HepG2 (cell line): ENCODE measurements around the gene MEIOC. TPM values are rescaled to one million over a fixed set of nuclear protein-coding genes. Genes with fewer than 3 reads are reported as not detected.

ENCODE experiments used
- ATAC-seq: fragments of 200-7000 bp; cut with Tn5 transposase; 3 replicates; pipeline ENCODE4 v1.9.1; 2020; ENCODE audit warnings: mild to moderate bottlenecking, moderate library complexity
- BruUV-seq: library from RNA; stranded (reverse); fragments of 400-500 nt; replicated peaks from 2 replicates; lab custom pipeline; 2021; lab: Mats Ljungman, UMichigan
- CTCF ChIA-PET: fragments of 300-600 bp; formaldehyde crosslinking; extraction: SDS; loops from one replicate; lab custom pipeline; 2021; ENCODE audit warnings: low total read pairs, inconsistent platforms, low intra/inter-chr PET ratio; lab: Yijun Ruan, JAX
- POLR2A ChIA-PET: fragments of 350-600 bp; sonication (Branson Sonifier 250); formaldehyde crosslinking; loops from one replicate; lab custom pipeline; 2020; ENCODE audit warnings: antibody characterized with exemption, inconsistent platforms; lab: Yijun Ruan, JAX
- DNase-seq: peaks from one replicate; pipeline ENCODE4 v3.0.0-alpha.2; 2015; ENCODE audit warnings: low spot score
- FAIRE-seq: peaks from 3 replicates; lab custom pipeline; 2011; peaks lifted over from hg19 to GRCh38; lab: Jason Lieb, UNC
- H2AFZ ChIP-seq: one replicate; pipeline ENCODE4 v1.6.1; 2011; ENCODE audit warnings: low read length, inconsistent platforms
- H3K27ac ChIP-seq: fragments of 300-600 bp; 3 replicates; pipeline ENCODE4 v1.8.0; 2011; ENCODE audit warnings: mixed run types, mild to moderate bottlenecking, mixed read lengths, low read length, inconsistent platforms; ENCODE audit not compliant: insufficient read depth; ENCODE audit errors: extremely low read length
- H3K27me3 ChIP-seq, 2 experiments: fragments of 200-600 bp in 1 of 2; 2 replicates in 1 of 2; 3 replicates in 1 of 2; pipeline versions ENCODE4 v1.6.0 to v1.8.0; 2011; ENCODE audit warnings: low read length in 2 of 2, mild to moderate bottlenecking in 2 of 2, moderate library complexity in 2 of 2, inconsistent platforms in 1 of 2; ENCODE audit not compliant: insufficient read depth in 2 of 2, control insufficient read depth in 1 of 2
- H3K36me3 ChIP-seq, 2 experiments: fragments of 200-600 bp in 1 of 2; replicated peaks in 1 of 2; 2 replicates in 1 of 2; 3 replicates in 1 of 2; pipeline versions ENCODE4 v1.5.1 to v1.8.0; 2011; ENCODE audit warnings: low read length in 2 of 2, inconsistent platforms in 1 of 2; ENCODE audit not compliant: insufficient read depth in 2 of 2, control insufficient read depth in 1 of 2
- H3K4me1 ChIP-seq: 2 replicates; pipeline ENCODE4 v1.5.1; 2012; ENCODE audit warnings: low read length, inconsistent platforms; ENCODE audit not compliant: insufficient read depth
- H3K4me2 ChIP-seq: 2 replicates; pipeline ENCODE4 v1.6.0; 2011; ENCODE audit warnings: low read depth, low read length, inconsistent platforms
- H3K4me3 ChIP-seq, 3 experiments: fragments of 200-600 bp in 1 of 3; sonication (generic), shearing (Covaris generic) in 1 of 3; replicated peaks in 1 of 3; 2 replicates each; pipeline ENCODE4 v1.5.1; 2011 to 2016; ENCODE audit warnings: low read length in 3 of 3, inconsistent platforms in 2 of 3, low read depth in 2 of 3, mild to moderate bottlenecking in 2 of 3, control low read depth in 1 of 3, mixed read lengths in 1 of 3; ENCODE audit not compliant: insufficient read depth in 1 of 3
- H3K79me2 ChIP-seq: one replicate; pipeline ENCODE4 v1.6.1; 2011; ENCODE audit warnings: low read length, inconsistent platforms; ENCODE audit not compliant: insufficient read depth
- H3K9ac ChIP-seq: 2 replicates; pipeline ENCODE4 v1.6.0; 2011; ENCODE audit warnings: mild to moderate bottlenecking, low read depth, low read length, inconsistent platforms; ENCODE audit not compliant: insufficient read depth
- H3K9me3 ChIP-seq: 2 replicates; pipeline ENCODE4 v1.5.1; 2012; ENCODE audit warnings: mild to moderate bottlenecking, low read length
- H4K20me1 ChIP-seq: 2 replicates; pipeline ENCODE4 v1.6.0; 2011; ENCODE audit warnings: inconsistent platforms, mild to moderate bottlenecking, low read length, moderate library complexity; ENCODE audit not compliant: insufficient read depth
- BCL6 ChIP-seq: IDR thresholded peaks from 2 replicates; pipeline ENCODE4 v1.6.1; 2016; ENCODE audit warnings: missing genetic modification reagents, missing compliant biosample characterization
- HES4 ChIP-seq: sonication (generic); formaldehyde crosslinking; IDR thresholded peaks from 2 replicates; pipeline ENCODE4 v1.9.0; 2021; ENCODE audit warnings: mild to moderate bottlenecking, missing genetic modification reagents, borderline replicate concordance
- HNRNPK ChIP-seq: fragments of 200-400 bp; formaldehyde crosslinking; IDR thresholded peaks from 2 replicates; pipeline ENCODE4 v1.6.1; 2018; ENCODE audit warnings: low read length, low read depth, moderate library complexity, mild to moderate bottlenecking; ENCODE audit not compliant: poor library complexity, severe bottlenecking
- KDM1A ChIP-seq: IDR thresholded peaks from 2 replicates; pipeline ENCODE4 v1.6.1; 2016; ENCODE audit warnings: missing compliant biosample characterization
- KDM6A ChIP-seq: IDR thresholded peaks from 2 replicates; pipeline ENCODE4 v1.6.1; 2016; ENCODE audit warnings: low read depth
- KLF16 ChIP-seq, 2 experiments: sonication (generic) in 1 of 2; formaldehyde crosslinking in 1 of 2; IDR thresholded peaks; 2 replicates each; pipeline versions ENCODE4 v1.6.1 to v1.8.0; 2016 to 2023; ENCODE audit warnings: missing genetic modification reagents in 2 of 2, missing compliant biosample characterization in 1 of 2
- NFIB ChIP-seq: sonication (generic); formaldehyde crosslinking; IDR thresholded peaks from 2 replicates; pipeline ENCODE4 v1.9.0; 2021; ENCODE audit warnings: missing genetic modification reagents, mild to moderate bottlenecking, borderline replicate concordance
- STAT5B ChIP-seq: sonication (generic); formaldehyde crosslinking; IDR thresholded peaks from 2 replicates; pipeline ENCODE4 v1.4.0; 2020; ENCODE audit warnings: missing genetic modification reagents
- U2AF1 ChIP-seq: fragments of 200-400 bp; formaldehyde crosslinking; optimal IDR thresholded peaks from 2 replicates; pipeline ENCODE3; 2017; ENCODE audit warnings: mild to moderate bottlenecking, low read depth, low read length
- ZNF124 ChIP-seq: sonication (generic); formaldehyde crosslinking; IDR thresholded peaks from 2 replicates; pipeline ENCODE4 v1.4.0; 2020; ENCODE audit warnings: missing genetic modification reagents
- ZNF17 ChIP-seq: sonication (generic); formaldehyde crosslinking; IDR thresholded peaks from 2 replicates; pipeline ENCODE4 v1.5.0; 2020; ENCODE audit warnings: mild to moderate bottlenecking, missing genetic modification reagents
- ZNF234 ChIP-seq: sonication (generic); formaldehyde crosslinking; conservative IDR thresholded peaks from 2 replicates; pipeline ENCODE4 v1.5.1; 2020; ENCODE audit warnings: mild to moderate bottlenecking, missing genetic modification reagents
- ZNF530 ChIP-seq: sonication (generic); formaldehyde crosslinking; IDR thresholded peaks from 2 replicates; pipeline ENCODE4 v1.5.0; 2020; ENCODE audit warnings: low read depth, mild to moderate bottlenecking, missing genetic modification reagents
- ZNF724P ChIP-seq: sonication (generic); formaldehyde crosslinking; IDR thresholded peaks from 2 replicates; pipeline ENCODE4 v1.8.0; 2022; ENCODE audit warnings: missing genetic modification reagents, borderline replicate concordance
- ZNF75D ChIP-seq: sonication (generic); formaldehyde crosslinking; IDR thresholded peaks from 2 replicates; pipeline ENCODE4 v1.8.1; 2023; ENCODE audit warnings: missing genetic modification reagents, mild to moderate bottlenecking, borderline replicate concordance
- ZSCAN20 ChIP-seq: sonication (generic); formaldehyde crosslinking; IDR thresholded peaks from 2 replicates; pipeline ENCODE4 v1.4.0; 2020; ENCODE audit warnings: missing genetic modification reagents, mild to moderate bottlenecking, borderline replicate concordance
- WGBS: methylation state at CpG from one replicate; pipeline ENCODE4 v1.1.6; 2017; ENCODE audit warnings: low lambda C conversion rate; 5-methylcytosine and 5-hydroxymethylcytosine counted together
- in situ Hi-C: cut with HindIII; loops from 2 replicates; pipeline ENCODE4 v1.10.0; 2017; ENCODE audit warnings: low pct_unique_long_range_greater_than_20kb; ENCODE audit not compliant: extremely low pct_ligation_motif_present
- intact Hi-C: fragments of 100-400 bp; cut with micrococcal nuclease; formaldehyde crosslinking; loops from one replicate; pipeline ENCODE4 v1.10.0; 2022; ENCODE audit not compliant: unreplicated experiment
- polyA plus RNA-seq, 8 experiments: library from polyadenylated mRNA; depleted of rRNA in 3 of 8; stranded (reverse) in 7 of 8; unstranded in 1 of 8; fragments of >200 nt; fragmentation: Illumina TruSeq in 4 of 8; extraction: Trizol in 4 of 8; gene quantifications; 2 replicates each; pipeline versions ENCODE4 v1.2.1 to v1.2.3, GENCODE V29; 2011 to 2016; ENCODE audit warnings: low read depth in 4 of 8, missing spikeins in 1 of 8, mixed read lengths in 1 of 8; ENCODE audit not compliant: insufficient read depth in 1 of 8
- total RNA-seq, 5 experiments: library from RNA; depleted of rRNA; stranded (reverse); fragments of >200 nt; fragmentation: Illumina TruSeq; extraction: Trizol; gene quantifications; 2 replicates each; pipeline ENCODE4 v1.2.3, GENCODE V29; 2016; ENCODE audit warnings: low read depth in 1 of 5
- TF ChIP-seq, protein P1 (sequence below): IDR thresholded peaks from 2 replicates; pipeline ENCODE4 v1.6.1; 2016; ENCODE audit warnings: mild to moderate bottlenecking, missing biosample characterization, missing genetic modification reagents
- TF ChIP-seq, protein P2 (sequence below): sonication (generic); formaldehyde crosslinking; IDR thresholded peaks from 2 replicates; pipeline ENCODE4 v1.5.1; 2020; ENCODE audit warnings: missing genetic modification reagents, mild to moderate bottlenecking, borderline replicate concordance
- TF ChIP-seq, protein P3 (sequence below), 2 experiments: fragments of 450-650 bp in 1 of 2; sonication (generic) in 1 of 2; formaldehyde crosslinking; IDR thresholded peaks; 2 replicates each; pipeline versions ENCODE4 v1.5.0 to v1.8.0; 2020 to 2022; ENCODE audit warnings: mild to moderate bottlenecking in 1 of 2, missing genetic modification reagents in 1 of 2

MEIOC gene
- total and polyA plus RNA-seq, 2 of the 13 experiments (the other 11 are each of a cell fraction or from before 2014, with no cell fraction given), result 0.04 to 0.15 TPM

DNA sequence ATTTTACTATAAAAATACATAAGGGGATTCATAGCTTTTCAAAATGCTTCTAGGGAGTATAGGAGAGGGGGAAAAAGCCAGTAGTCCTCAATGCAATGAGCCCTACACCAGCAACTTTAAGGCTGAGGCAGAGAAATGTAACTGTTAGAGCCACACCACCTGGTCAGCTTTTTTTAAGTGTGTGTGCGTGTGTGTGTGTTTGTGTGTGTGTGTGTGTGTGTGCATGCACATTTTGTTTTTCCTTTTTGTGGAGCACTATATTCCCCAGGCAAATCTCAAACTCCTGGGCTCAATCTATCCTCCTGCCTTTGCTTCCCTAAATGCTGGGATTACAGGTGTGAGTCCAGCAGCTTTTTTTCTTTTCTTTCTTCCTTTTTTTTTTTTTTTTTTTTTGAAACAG, 2.3 kb upstream of the MEIOC start (continued):
- TF ChIP-seq, protein P1, sequence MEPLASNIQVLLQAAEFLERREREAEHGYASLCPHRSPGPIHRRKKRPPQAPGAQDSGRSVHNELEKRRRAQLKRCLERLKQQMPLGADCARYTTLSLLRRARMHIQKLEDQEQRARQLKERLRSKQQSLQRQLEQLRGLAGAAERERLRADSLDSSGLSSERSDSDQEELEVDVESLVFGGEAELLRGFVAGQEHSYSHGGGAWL (CRISPR knock-in tag), result no peak
- no peak for TF ChIP-seq ZNF17 (CRISPR knock-in tag)
- TF ChIP-seq, all 625 proteins: peak for 0

DNA sequence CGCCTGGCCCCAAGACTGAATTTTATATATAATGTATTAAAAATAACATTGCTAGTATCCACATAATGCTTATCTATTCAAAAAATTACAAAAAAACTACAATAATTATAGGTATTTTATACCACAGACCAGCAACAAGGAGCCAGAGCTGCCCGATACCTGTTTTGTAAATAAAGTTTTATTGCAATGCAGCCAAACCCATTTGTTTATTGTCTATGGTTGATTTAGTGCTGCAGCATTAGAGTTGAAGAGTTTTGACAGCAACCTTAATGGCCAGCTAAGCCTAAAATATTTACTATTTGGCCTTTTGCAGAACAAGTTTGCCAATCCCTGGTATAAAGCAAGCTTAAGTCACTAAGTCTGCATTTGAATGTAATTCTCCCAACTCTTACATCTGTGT, 5.6 kb downstream of the MEIOC start:
- Histone ChIP-seq H3K27ac (no peak overlapping the region), H3K9me3 (no peaks in the 10 kb centered on the region), H3K9ac (no peak overlapping the region), H3K4me3 (no peak overlapping the region), H3K4me2 (no peak overlapping the region), H3K36me3 (no peaks in the 10 kb centered on the region), H3K4me1 (no peaks in the 10 kb centered on the region), H3K79me2 (no peaks in the 10 kb centered on the region), H3K27me3 (no peaks in the 10 kb centered on the region), H2AFZ (no peak overlapping the region), H4K20me1 (no peaks in the 10 kb centered on the region)
- in situ Hi-C loops (no loop called here), intact Hi-C loops (no loop called here)
- CTCF ChIA-PET, result no interaction called here
- no peak for DNase-seq
- ATAC-seq, result no peak
- TF ChIP-seq U2AF1 (no peak), KDM6A (CRISPR knock-in tag) (no peak), ZSCAN20 (no peak), STAT5B (CRISPR knock-in tag) (no peak), NFIB (CRISPR knock-in tag) (no peak), ZNF124 (CRISPR knock-in tag) (no peak), KLF16 (CRISPR knock-in tag; IDR thresholded peaks at IDR 0.05) (no peak), ZNF724P (CRISPR knock-in tag) (no peak), ZNF530 (no peak), HNRNPK (no peak), BCL6 (CRISPR knock-in tag) (no peak), KDM1A (no peak), HES4 (CRISPR knock-in tag) (no peak), ZNF75D (CRISPR knock-in tag) (no peak), ZNF234 (CRISPR knock-in tag) (no peak)
- TF ChIP-seq, protein P2, sequence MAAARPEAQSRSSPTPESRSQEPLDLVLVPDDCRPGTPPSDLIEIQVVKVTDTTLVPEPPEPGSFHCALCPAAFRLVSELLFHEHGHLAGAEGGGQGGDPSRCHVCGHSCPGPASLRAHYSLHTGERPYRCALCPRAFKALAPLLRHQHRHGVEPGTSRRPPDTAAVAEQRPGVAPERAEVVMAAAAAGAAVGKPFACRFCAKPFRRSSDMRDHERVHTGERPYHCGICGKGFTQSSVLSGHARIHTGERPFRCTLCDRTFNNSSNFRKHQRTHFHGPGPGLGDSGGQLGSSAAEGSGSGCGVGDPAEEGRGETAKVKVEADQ, result no peak
- TF ChIP-seq, protein P3, sequence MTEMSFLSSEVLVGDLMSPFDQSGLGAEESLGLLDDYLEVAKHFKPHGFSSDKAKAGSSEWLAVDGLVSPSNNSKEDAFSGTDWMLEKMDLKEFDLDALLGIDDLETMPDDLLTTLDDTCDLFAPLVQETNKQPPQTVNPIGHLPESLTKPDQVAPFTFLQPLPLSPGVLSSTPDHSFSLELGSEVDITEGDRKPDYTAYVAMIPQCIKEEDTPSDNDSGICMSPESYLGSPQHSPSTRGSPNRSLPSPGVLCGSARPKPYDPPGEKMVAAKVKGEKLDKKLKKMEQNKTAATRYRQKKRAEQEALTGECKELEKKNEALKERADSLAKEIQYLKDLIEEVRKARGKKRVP (CRISPR knock-in tag; IDR thresholded peaks at IDR 0.05), result no peak
- BruUV-seq, result no TSS peak
- 80% methylated on average over 2 of the region's 2 CpGs for WGBS
- FAIRE-seq, result no peak
- POLR2A ChIA-PET, result interaction anchor here (0.5 kb wide), 1 partner anchor 8 kb away, joined by 3 read pairs; no protein-coding TSS in a partner anchor
